ENCODE data around the gene KIF5A.
"Not testable (repeated sequence)": the region's sequence is repeated elsewhere in the genome, so short reads cannot be mapped to it uniquely, and the experiment has no call there.

Gene KIF5A

GRCh38 chr12:57554897-57555296 lies 5.1 kb downstream of the KIF5A start:
- TF ChIP-seq ZFX (IDR thresholded peaks at IDR 0.05; ENCODE audit: borderline replicate concordance), result no peak
- TF ChIP-seq, protein P1, sequence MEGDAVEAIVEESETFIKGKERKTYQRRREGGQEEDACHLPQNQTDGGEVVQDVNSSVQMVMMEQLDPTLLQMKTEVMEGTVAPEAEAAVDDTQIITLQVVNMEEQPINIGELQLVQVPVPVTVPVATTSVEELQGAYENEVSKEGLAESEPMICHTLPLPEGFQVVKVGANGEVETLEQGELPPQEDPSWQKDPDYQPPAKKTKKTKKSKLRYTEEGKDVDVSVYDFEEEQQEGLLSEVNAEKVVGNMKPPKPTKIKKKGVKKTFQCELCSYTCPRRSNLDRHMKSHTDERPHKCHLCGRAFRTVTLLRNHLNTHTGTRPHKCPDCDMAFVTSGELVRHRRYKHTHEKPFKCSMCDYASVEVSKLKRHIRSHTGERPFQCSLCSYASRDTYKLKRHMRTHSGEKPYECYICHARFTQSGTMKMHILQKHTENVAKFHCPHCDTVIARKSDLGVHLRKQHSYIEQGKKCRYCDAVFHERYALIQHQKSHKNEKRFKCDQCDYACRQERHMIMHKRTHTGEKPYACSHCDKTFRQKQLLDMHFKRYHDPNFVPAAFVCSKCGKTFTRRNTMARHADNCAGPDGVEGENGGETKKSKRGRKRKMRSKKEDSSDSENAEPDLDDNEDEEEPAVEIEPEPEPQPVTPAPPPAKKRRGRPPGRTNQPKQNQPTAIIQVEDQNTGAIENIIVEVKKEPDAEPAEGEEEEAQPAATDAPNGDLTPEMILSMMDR (IDR thresholded peaks at IDR 0.05), result no peak
- H3K27ac ChIP-seq, result no peak overlapping the region

DNA sequence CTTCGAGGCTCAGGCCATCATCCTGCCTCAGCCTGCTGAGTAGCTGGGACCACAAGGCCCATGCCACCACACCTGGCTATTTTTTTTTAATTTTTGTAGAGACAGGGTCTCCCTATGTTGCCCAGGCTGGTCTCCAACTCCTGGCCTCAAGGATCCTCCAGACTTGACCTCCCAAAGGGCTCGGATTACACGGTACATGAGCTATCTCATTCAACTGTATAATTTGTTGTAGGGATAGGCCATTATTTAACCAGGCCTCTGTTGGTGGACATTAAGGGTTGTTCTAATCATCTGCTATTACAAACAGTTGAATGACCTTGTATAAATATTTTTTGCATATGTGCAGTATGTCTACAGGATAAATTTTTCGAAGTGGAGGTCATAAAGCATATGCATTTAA lies 9.0 kb downstream of the KIF5A start:
- no peak overlapping the region for H3K27ac ChIP-seq
- TF ChIP-seq ZFX (IDR thresholded peaks at IDR 0.05; ENCODE audit: borderline replicate concordance), result no peak
- TF ChIP-seq, protein P1 (IDR thresholded peaks at IDR 0.05), result no peak

- H3K27ac ChIP-seq, result no peak overlapping the region
- TF ChIP-seq, protein P1 (IDR thresholded peaks at IDR 0.05), result no peak
Measured at GRCh38 chr12:57560516-57560915, 10.7 kb downstream of the KIF5A start.

- not testable (repeated sequence) for H3K27ac ChIP-seq
Measured at GRCh38 chr12:57561117-57561516, 11.3 kb downstream of the KIF5A start.

DNA sequence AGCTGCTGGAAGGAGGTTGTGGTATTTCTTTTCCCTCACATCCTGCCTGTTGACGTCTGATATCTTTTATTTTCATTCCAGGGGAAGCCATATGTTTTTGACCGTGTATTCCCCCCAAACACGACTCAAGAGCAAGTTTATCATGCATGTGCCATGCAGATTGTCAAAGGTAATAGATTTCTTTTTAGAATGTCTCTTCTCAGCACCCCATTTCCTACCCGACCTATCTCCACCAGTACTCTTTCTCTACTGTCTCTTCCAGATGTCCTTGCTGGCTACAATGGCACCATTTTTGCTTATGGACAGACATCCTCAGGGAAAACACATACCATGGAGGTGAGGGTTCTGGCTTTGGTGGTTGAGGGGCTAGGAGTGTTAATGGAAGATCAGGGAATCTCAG lies 13.5 kb downstream of the KIF5A start:
- TF ChIP-seq, protein P1 (IDR thresholded peaks at IDR 0.05), result no peak
- TF ChIP-seq ZFX (IDR thresholded peaks at IDR 0.05; ENCODE audit: borderline replicate concordance), result no peak
- H3K27ac ChIP-seq, result no peak overlapping the region

- no peak overlapping the region for H3K27ac ChIP-seq
- TF ChIP-seq ZFX (IDR thresholded peaks at IDR 0.05; ENCODE audit: borderline replicate concordance), result no peak
- TF ChIP-seq, protein P1 (IDR thresholded peaks at IDR 0.05), result no peak
Measured at GRCh38 chr12:57564178-57564740, 14.4 kb downstream of the KIF5A start.

GRCh38 chr12:57568838-57569237 lies 19.0 kb downstream of the KIF5A start:
- no peak for TF ChIP-seq ZFX (IDR thresholded peaks at IDR 0.05; ENCODE audit: borderline replicate concordance)
- TF ChIP-seq, protein P1 (IDR thresholded peaks at IDR 0.05), result no peak
- H3K27ac ChIP-seq, result no peak overlapping the region

DNA sequence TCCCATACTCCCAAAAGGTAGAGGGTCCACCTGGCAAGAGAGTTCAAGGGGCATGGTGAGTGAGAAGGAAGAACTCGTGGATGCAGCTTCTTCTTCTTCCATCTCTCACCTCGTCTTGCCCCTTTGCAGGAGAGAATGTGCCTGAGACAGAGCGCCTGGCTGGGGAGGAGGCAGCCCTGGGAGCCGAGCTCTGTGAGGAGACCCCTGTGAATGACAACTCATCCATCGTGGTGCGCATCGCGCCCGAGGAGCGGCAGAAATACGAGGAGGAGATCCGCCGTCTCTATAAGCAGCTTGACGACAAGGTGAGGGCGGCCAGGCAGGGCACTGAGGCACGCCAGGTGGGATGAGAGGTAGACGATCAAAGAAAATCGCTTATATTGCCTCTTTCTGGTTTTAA lies 20.0 kb downstream of the KIF5A start:
- TF ChIP-seq ZFX (IDR thresholded peaks at IDR 0.05; ENCODE audit: borderline replicate concordance), result no peak
- no peak overlapping the region for H3K27ac ChIP-seq

- not testable (repeated sequence) for H3K27ac ChIP-seq
Measured at GRCh38 chr12:57570438-57570837, 20.6 kb downstream of the KIF5A start.

Measured in 22Rv1 (cell line).